ENCODE data around the gene FCN3. TPM values are rescaled to one million over a fixed set of nuclear protein-coding genes. Genes with fewer than 3 reads are reported as not detected.
A peak's percentile ranks its signal among the peaks of the same experiment; 100 is the strongest.

Gene FCN3
- total and polyA plus RNA-seq, 2 donors from 2014 or later: 7.9 to 240 TPM

GRCh38 chr1:27338751-27339150 is 35.9 kb downstream of the FCN3 start:
- DNase-seq (no peak), FAIRE-seq (no peak)
- H3K36me3 ChIP-seq (ENCODE audit: control insufficient read depth in 2 of 3, insufficient read depth in 3 of 3, low read length in 3 of 3): peaks cover 2 to 17% (median 15%) of the 10 kb centered on the region in 3 donors
- no peak overlapping the region for H3K9ac ChIP-seq (ENCODE audit: low read length in 3 of 3)
- H3K9me3 ChIP-seq (ENCODE audit: control insufficient read depth in 2 of 3, insufficient read depth in 1 of 3, low read length in 3 of 3): no peaks in the 10 kb centered on the region
- H3K4me3 ChIP-seq (ENCODE audit: low read length in 3 of 3): no peak overlapping the region
- H3K4me1 ChIP-seq (ENCODE audit: control insufficient read depth in 2 of 3, insufficient read depth in 2 of 3, low read depth in 1 of 3, low read length in 3 of 3): peaks cover 0 to 2% (median 0%) of the 10 kb centered on the region in 3 donors
- no peak overlapping the region for H3K27ac ChIP-seq (ENCODE audit: low read depth in 2 of 2, low read length in 2 of 2)
- H3K27me3 ChIP-seq (ENCODE audit: control insufficient read depth, insufficient read depth, low read length): no peaks in the 10 kb centered on the region
- TF ChIP-seq, protein P1, sequence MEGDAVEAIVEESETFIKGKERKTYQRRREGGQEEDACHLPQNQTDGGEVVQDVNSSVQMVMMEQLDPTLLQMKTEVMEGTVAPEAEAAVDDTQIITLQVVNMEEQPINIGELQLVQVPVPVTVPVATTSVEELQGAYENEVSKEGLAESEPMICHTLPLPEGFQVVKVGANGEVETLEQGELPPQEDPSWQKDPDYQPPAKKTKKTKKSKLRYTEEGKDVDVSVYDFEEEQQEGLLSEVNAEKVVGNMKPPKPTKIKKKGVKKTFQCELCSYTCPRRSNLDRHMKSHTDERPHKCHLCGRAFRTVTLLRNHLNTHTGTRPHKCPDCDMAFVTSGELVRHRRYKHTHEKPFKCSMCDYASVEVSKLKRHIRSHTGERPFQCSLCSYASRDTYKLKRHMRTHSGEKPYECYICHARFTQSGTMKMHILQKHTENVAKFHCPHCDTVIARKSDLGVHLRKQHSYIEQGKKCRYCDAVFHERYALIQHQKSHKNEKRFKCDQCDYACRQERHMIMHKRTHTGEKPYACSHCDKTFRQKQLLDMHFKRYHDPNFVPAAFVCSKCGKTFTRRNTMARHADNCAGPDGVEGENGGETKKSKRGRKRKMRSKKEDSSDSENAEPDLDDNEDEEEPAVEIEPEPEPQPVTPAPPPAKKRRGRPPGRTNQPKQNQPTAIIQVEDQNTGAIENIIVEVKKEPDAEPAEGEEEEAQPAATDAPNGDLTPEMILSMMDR (IDR thresholded peaks at IDR 0.05; ENCODE audit: borderline replicate concordance, extremely low read depth, insufficient read depth): no peak
- intact Hi-C loops (cut with DNase I): no loop called here

- TF ChIP-seq, protein P1 (IDR thresholded peaks at IDR 0.05; ENCODE audit: borderline replicate concordance, extremely low read depth, insufficient read depth): no peak
- FAIRE-seq (no peak), DNase-seq (peak in 1 of 5 donors; percentile 32)
- Histone ChIP-seq H3K4me1 (ENCODE audit: control insufficient read depth in 2 of 3, insufficient read depth in 2 of 3, low read depth in 1 of 3, low read length in 3 of 3) (no peaks in the 10 kb centered on the region), H3K9me3 (ENCODE audit: control insufficient read depth in 2 of 3, insufficient read depth in 1 of 3, low read length in 3 of 3) (no peaks in the 10 kb centered on the region), H3K27me3 (ENCODE audit: control insufficient read depth, insufficient read depth, low read length) (no peaks in the 10 kb centered on the region), H3K36me3 (ENCODE audit: control insufficient read depth in 2 of 3, insufficient read depth in 3 of 3, low read length in 3 of 3) (peaks cover 5 to 36% (median 20%) of the 10 kb centered on the region in 3 donors), H3K27ac (ENCODE audit: low read depth in 2 of 2, low read length in 2 of 2) (no peak overlapping the region), H3K4me3 (ENCODE audit: low read length in 3 of 3) (no peak overlapping the region), H3K9ac (ENCODE audit: low read length in 3 of 3) (no peak overlapping the region)
- intact Hi-C loops (cut with DNase I): no loop called here
Observed at GRCh38 chr1:27336756-27337155, 37.9 kb downstream of the FCN3 start.

- intact Hi-C loops (cut with DNase I): no loop called here
- TF ChIP-seq, protein P1 (IDR thresholded peaks at IDR 0.05; ENCODE audit: borderline replicate concordance, extremely low read depth, insufficient read depth): no peak
- no peak for FAIRE-seq
Observed at GRCh38 chr1:27335506-27336422, 38.9 kb downstream of the FCN3 start.

More at GRCh38 chr1:27335506-27336422, 38.9 kb downstream of the FCN3 start:
- Histone ChIP-seq H3K4me1 (ENCODE audit: control insufficient read depth in 2 of 3, insufficient read depth in 2 of 3, low read depth in 1 of 3, low read length in 3 of 3) (no peaks in the 10 kb centered on the region), H3K27ac (ENCODE audit: low read depth in 2 of 2, low read length in 2 of 2) (no peak overlapping the region), H3K9me3 (ENCODE audit: control insufficient read depth in 2 of 3, insufficient read depth in 1 of 3, low read length in 3 of 3) (no peaks in the 10 kb centered on the region), H3K27me3 (ENCODE audit: control insufficient read depth, insufficient read depth, low read length) (no peaks in the 10 kb centered on the region), H3K9ac (ENCODE audit: low read length in 3 of 3) (no peak overlapping the region), H3K4me3 (ENCODE audit: low read length in 3 of 3) (no peak overlapping the region), H3K36me3 (ENCODE audit: control insufficient read depth in 2 of 3, insufficient read depth in 3 of 3, low read length in 3 of 3) (peaks cover 5 to 45% (median 20%) of the 10 kb centered on the region in 3 donors)
- no peak for DNase-seq
